GM19238 (cell line): Measurements from ENCODE around the gene MOV10L1.

Experiments used
- DNase-seq: peaks from one replicate; pipeline ENCODE4 v3.0.0; 2011; ENCODE audit warnings: low spot score; ENCODE audit not compliant: insufficient read length

The MOV10L1 gene

DNA sequence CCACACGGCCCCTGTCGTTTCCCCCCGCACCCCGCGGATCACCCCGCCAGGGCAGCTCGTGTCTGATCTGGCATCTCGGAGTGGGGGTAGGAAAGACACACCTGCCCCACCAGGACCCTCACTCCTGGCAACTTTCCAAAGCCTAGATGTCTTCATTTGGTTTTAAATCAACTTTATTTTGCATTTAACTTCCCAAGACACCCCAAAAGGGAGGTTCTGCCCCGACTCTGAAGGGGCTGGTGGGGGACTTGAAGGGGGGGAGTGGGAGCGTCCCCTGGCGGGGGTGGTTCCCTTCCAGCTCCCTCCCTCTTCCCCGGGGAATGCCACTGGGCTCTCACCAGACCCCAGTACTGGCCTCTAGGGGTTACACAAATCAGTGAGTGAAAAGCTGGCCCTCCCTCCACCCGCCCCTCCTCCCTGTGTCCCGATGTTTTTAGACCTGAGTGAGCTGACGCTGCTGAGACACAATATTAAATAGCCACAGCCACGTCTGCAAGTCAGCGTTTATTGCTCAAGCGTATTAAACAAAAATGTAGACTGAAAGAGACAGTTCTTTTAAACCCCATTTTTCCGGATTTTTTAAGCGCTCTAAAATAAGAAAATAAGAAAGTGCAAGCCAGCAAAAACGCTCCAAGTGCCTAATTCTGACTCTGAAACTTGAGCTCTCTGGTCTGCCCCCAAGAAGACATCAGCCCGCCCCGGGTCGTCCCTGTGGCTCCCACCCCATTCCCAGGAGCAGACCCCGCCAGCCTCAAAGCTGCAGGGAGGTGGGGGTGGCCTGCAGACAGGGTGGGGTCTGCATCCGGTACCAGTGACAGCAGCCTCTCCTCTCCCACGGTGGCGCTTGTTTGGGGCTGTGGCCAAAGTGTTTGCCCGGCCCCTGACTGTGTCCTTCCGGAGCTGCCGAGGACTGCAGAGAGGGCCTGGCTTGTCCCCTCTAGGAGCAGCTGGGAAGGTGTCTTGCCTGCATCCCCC is 30.6 kb upstream of the MOV10L1 start:
- DNase-seq, result no peak

DNA sequence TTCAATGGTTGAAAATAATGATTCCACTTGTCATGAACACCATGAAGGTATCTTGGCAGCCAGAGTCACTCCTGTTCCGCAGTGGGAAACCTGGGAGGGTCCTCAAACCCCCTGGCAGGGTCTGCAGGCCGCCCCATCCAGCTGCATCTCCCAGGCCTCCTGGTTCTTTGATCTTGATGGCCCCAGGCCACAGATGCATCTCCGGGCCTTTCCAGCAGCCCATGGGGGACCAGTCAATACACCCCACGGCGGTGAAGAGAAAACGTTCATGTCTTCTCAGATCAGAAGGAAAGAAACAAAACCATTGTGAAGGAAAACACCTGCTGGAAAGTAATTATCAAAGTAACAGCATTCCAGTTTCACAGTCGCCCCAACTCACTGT is 29.9 kb upstream of the MOV10L1 start:
- no peak for DNase-seq

DNA sequence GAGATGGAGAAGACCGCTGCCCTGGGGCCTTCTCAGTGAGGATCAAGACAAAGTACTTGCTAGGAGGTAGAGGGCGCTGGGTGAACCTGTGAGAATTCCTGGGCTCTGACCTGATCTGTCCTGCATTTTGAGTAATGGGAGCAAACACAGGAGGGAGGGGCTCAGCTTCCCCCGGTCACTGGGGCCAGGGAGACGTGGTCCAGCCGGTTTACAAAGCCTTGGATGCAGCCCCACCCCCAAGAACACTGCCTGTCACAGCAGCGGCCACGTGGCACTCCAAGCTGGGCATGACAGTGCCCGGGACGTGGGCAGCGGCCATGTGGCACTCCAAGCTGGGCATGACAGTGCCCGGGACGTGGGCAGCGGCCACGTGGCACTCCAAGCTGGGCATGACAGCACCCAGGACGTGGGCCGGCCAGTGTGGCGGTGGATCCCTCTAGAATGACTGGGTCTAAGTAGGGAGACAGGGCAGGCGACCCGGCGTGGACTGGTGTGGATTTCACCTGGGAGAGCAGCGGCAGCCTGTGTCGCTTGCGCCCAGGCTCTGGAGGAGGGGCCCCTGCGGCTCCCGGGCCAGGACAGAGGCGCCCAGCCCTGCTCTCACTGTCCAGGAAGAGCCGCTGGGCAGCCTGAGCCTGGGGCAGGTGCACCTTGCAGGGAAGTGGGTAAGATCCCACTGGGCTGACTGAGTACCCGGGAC is 29.2 kb upstream of the MOV10L1 start:
- DNase-seq, result no peak

DNA sequence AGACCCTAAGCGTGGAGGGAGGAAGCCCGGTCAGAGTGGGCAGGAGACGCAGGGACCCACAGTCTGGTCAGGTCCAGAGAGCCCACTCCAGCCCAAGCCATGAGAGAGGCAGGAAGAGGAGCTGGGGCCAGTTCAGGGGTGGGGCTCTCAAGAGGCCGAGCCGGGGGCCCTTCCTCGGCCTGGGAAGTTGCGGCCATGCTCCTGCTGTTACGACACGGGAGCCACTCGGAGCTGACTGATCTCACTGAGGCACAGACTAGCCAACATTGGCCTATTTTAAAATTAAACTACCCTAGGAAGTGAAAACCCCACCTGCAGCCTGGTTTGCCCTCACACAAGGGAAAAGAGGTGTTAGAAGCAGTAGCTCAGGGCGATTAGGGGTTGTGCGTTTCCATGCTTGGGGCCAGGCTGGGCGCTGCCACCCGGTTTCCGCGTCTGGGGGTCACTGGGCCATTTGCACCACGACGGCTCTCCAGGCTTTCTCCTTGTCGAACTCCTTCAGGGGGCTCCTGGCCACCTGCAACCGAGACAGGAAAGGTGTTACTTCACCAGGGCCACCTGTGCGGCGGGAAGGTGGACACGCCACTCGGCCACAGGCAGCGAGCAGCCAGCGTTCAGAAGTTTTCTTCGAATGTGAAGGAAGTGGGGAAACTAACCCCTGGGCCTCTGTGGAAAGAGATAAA is 28.5 kb upstream of the MOV10L1 start:
- DNase-seq, result no peak

DNA sequence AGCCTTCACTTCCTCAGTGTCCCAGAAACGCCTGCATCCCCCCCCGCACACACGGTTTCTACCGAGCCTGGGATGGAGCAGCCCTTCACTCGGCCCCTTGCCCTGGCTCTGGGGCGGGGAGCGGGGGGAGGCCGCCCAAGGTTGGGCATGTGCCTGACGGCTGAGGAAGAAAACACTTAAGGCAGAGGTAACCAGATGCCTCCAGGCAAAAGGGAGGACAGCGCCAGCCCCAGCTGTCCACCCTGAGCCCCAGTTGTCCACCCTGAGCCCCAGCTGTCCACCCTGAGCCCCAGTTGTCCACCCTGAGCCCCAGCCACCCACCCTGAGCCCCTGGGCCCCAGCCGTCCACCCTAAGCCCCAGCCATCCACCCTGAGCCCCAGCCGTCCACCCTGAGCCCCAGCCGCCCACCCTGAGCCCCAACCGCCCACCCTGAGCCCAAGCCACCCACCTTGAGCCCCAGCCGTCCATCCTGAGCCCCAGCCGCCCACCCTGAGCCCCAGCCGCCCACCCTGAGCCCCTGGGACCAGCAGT is 27.9 kb upstream of the MOV10L1 start:
- no peak for DNase-seq

DNA sequence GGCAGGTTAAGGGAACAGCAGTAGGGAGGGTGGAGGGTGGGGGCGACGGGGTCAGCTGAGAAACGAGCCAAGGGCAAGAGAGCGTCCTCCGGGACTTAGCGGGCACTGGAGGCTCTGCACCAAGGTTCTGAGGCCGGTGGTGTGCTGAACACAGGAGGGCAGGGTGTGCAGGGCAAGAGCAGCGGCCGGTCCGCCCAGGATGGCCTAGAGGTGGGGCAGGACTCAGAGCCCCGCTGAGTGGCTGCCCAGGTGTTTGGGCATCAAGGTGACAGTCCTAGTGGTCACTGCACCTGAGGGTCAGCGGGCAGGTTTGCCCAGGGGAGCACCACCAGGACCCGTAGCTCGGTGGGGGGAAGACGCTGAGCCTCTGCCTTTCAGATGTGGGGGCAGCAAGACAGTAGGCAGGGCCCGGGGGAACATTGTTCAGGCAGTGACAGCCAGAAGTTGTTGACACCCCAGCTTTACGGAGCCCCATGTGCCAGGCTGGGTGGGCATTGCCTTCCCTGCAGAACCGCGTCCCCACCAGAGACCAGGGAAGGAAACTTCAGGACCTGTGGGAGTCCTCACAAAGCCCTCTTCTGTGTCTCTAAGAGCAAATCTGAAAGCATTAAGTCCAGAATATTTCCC is 27.2 kb upstream of the MOV10L1 start:
- DNase-seq, result no peak

DNA sequence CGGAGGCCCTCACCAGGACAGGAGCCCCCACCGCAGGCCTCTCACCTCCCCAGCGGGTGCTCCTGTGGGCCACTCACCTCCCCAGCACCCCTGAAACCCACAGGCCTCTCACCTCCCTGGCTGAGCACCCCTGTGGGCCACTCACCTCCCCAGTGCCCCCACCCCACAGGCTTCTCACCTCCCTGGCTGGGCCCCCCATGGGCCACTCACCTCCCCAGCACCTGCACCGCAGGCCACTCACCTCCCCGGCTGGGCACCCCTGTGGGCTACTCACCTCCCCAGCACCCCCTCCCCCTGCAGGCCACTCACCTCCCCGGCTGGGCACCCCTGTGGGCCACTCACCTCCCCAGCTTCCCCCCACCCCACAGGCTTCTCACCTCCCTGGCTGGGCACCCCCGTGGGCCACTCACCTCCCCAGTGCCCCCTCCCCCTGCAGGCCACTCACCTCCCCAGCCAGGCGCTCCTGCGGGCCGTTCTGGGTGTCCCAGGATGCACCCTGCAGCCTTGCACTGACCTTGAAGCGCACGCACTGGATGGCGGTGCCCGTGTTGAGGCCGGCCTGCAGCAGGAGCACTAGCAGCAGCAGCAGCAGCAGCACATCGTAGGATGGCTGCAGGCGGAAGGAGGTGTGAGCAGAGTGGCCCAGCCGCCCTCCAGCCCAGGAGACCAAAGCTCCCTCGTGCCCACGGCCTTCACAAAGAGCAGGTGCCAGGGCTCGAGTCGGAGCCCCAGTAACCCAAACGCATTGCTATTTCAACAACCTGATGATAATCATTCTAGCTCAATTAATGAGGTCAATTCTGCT is 26.0 kb upstream of the MOV10L1 start:
- DNase-seq, result no peak

DNA sequence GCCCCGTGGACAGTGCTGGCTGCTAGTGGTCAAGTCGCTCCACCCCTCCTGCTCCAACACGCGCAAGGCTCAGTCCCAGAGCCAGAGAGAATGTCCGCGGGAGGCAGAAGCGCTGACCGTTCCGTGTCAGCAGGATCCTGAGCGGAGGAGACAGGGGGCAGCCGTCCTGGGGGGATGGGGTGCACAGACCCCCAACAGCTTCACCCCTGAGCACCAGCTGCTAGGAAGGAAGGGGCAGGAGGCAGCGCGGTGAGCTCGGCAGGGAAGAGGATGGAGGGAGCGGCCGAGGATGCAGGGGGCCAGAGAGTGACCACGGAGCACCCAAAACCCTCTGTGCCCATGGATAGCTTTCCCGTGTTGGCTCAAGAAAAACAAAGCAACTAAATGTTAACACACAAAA is 25.4 kb upstream of the MOV10L1 start:
- no peak for DNase-seq

DNA sequence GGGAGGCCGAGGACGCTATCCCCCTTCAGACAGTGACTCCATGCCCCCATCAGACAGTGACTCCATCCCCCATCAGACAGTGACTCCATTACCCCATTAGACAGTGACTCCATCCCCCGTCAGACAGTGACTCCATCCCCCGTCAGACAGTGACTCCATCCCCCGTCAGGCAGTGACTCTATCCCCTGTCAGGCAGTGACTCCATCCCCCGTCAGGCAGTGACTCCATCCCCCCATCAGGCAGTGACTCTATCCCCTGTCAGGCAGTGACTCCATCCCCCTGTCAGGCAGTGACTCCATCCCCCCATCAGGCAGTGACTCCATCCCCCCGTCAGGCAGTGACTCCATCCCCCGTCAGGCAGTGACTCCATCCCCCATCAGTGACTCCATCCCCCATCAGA is 22.6 kb upstream of the MOV10L1 start:
- no peak for DNase-seq

DNA sequence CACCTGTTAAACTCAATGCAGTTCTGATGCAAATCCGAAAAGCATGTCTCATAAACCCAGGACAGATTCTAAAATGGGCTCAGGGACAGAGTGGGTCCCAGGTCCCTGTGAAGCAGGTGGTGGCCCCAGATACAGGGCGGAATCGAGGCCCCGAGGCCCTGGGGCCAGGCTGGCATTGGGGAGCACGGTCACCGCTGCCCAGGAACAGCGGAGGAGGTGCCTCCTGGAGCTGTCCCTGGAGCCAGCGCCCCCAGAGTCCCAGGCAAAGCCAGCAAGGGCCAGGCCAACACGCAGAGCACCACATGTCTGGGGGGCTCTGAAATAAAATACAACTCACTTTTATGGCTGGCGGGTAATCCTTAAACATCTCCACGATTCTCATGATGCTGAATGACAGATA is 21.7 kb upstream of the MOV10L1 start:
- DNase-seq, result no peak

DNA sequence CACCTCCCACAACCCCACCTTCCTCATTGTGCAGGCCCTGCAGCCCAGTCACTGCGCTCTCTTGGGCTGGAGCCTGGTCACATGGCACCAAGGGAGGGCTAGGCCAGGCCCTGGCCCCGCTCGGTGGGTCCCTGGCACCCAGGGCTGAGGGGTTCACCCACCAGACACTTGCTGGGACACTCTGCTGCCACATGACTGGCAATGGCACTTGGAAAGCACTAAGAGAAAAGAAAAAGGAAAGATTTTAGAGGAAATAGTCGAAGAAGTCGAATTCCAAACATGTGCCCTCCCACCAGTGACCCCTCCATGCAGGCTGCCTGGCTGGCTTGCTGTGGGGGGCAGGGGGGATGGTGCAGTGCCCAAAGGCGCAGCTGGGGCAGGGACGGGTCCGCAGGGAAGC is 19.4 kb upstream of the MOV10L1 start:
- no peak for DNase-seq

DNA sequence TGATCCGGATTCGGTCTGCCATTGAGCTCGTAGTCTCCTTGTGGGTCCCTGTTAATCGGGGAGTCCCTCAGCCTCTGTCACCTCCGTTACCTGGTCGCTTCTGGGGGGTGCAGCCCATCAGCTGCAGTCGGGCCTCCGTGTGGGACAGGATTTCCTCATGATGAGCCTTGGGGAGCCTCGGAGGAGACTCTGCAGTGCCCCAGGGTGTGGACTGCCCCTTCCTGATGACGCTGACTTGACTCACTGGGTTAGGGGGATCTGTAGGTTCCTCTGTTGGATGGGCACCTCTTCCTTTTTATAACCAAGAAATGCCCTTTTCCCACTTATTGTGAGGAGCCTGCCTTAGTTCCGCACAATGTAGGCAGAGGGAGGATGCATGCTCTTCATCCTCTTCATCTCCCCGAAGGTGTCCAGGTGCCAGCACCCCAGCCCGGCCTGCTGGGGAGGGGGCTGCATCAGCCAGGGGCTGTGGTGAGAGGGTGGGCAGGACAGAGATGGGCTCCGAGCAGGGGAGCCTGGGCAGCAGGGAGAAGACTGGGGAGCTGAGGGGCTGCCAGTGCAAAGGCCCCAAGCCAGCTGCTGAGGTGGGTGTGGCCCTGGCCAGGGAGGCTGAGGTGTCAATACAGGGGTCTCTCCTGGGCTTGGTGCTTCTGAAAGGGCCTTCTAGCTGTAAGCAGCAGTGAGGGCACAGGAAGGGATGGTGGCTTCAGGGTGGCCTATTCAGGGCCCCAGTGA is 18.2 kb upstream of the MOV10L1 start:
- DNase-seq, result no peak

DNA sequence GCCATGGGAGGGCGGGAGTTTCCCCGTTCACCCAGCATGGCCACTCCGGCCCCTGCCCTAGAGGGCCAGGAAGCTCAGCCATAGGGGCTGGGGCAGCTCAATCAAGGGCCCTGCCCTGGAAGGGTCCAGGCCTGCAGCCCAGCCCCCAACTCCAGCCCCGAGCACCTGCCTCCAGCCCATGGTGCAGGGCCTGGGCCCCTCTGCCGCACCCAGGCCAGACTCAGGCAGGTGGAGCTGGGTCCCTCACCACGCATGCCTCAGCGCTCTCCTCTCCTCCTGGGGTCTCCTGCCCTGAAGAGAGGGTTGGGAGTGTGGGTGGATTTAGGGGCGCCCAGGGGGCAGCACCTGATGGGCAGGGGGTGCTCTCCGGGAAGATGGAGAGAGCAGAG is 17.6 kb upstream of the MOV10L1 start:
- DNase-seq, result no peak

DNA sequence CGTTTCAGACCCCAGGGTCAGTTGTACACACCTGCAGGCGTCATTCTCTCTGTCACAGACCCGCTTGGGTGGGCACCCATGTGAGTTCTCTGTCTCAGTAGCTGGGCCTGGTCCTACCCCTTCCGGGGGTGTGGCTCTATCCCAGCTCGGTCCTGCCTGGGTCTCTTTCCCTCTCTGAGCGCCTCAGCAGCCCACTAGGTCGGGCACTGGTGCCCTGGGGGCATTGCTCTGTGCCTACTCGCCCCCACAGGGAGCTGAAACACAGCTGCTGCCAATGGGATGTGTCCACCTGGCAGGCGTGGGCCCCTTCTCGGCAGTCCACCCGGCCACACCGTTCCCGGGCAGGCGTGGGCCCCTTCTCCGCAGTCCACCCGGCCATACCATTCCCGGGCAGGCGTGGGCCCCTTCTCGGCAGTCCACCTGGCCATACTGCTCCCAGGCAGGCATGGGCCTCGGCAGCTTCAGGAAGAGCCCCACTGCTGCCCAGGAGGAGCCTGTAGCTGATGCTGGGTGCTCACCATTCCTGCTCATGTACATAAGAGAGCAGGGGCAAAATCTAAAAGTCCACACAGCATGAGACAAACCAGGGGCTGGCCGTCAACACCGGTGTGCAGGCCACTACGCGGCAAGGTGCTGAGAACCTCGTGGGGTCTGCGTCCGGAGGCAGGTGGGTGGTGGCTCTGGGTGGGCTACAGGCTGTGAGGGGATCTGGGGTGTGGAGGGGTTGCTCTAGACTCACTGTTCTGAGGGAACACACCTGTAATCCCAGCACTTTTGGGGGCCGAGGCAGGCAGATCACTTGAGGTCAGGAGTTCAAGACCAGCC is 16.9 kb upstream of the MOV10L1 start:
- DNase-seq, result no peak

DNA sequence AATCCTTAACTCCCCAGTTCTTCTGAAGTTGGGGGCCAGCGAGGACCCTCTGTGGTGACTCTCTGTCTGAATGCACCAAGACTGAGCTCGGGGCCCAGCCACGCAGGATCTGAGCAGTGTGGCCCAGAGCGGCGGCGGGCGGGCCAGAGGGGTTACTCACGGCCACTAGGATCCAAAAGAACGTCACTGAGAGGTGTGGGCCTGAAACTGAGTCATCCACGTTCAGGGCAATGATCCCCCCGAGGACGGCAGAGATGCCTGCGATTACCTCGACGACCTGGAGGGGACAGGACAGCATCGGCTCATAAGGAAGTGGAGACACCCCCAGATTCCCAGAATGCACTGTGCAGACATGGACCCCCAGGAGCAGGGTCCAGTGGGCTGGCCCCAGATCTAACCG is 15.8 kb upstream of the MOV10L1 start:
- no peak for DNase-seq

DNA sequence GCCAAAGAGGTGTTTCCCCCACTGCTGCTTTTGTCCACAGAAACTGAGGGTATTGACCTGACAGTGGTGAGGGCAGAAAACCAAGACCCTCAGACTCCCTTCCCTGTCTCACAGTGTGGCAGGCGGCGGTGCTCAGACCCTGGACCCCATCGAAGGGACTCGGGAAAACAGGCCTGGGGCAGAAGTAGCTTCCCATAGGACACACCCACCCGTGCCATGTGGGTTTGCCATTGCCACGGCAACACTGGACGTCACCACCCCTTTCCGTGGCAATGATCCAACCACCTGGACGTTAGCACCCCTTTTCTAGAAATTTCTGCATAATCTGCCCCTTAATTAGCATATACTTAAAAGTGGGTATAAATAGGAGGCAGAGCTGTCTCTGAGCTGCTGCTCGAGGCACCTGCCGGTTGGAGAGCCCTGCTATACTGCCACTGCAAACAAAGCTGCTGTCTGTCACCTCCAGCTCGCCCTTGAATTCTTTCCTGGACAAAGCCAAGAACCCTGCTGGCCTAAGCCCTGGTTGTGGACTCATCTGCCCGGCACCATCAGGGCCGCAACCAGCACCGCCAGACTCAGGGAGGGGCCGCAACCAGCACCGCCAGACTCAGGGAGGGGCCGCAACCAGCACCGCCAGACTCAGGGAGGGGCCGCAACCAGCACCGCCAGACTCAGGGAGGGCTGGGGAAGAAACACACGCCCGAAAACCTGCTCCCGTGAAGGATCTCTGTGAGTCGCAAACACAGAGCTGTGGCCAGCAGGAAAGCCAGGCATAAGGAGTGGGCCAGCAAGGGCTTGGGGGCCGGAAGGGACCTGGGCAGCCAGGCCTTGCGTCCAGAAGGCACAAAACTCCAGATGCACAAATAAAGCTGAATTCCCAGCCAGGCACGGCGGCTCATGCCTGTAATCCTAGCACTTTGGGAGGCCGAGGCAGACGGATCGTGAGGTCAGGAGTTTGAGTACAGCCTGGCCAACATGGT is 15.0 kb upstream of the MOV10L1 start:
- no peak for DNase-seq

DNA sequence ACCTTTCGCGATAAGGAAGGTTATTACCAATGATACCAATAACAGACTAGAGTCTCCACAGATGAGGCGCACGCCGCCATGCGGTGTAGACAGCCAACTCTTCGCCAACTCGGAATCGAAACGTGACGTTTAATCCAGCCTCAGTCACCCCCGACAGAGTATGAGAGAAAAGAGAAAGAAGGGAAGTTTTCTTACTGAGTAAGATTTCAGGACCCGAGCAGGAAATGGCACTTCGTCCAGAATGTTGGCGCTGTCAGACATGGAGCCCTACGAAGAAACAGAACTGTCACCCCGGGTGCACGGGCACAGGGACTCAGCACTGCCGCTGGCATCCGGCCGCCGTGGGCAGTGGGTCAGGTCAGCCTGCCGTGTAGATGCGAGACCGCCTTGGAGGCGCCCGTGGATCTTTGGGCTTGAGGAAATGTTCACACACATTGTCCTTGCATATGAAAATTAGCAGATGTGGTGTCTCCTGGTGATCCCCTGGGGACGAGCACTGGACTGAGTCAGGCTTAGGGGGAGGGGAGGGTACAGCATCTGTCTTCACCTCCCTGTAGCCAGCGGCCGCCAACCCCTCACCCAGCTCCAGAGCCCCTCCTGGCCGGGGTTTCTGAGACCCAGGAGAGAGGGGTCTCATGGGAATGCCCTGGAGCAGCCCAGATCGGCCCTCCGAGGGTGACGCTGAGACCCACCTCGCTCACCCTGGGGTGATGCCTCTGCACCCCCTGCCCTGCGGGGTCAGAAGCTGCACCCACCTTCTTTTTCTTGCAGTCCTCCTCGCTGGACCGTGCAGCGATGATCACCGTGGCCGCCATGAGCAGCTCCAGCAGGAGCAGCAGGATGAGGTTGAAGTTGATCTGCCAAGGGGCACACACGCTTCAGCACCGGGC is 12.9 kb upstream of the MOV10L1 start:
- no peak for DNase-seq
